K562 (cell line): ENCODE measurements around the gene LAMP1. TPM values are rescaled to one million over a fixed set of nuclear protein-coding genes. Genes with fewer than 3 reads are reported as not detected.

Experiments used
- ARID2 ChIP-seq: fragments of 450-650 bp; IDR thresholded peaks from 2 replicates; pipeline ENCODE4 v1.6.1; 2017; ENCODE audit warnings: antibody characterized with exemption, mild to moderate bottlenecking
- ATF3 ChIP-seq, 2 experiments: fragments of 450-650 bp in 1 of 2; sonication (generic) in 1 of 2; formaldehyde crosslinking in 1 of 2; IDR thresholded peaks in 1 of 2; conservative IDR thresholded peaks in 1 of 2; 2 replicates each; pipeline versions ENCODE4 v1.6.1 to v1.8.1; 2016 to 2023; ENCODE audit warnings: mild to moderate bottlenecking in 2 of 2, moderate library complexity in 2 of 2, inconsistent platforms in 1 of 2, missing genetic modification reagents in 1 of 2
- ATF4 ChIP-seq: fragments of 450-650 bp; formaldehyde crosslinking; IDR thresholded peaks from 2 replicates; pipeline ENCODE4 v1.4.0; 2022; ENCODE audit warnings: mild to moderate bottlenecking, moderate library complexity
- CHD4 ChIP-seq: fragments of 200-600 bp; sonication (generic); IDR thresholded peaks from 3 replicates; pipeline ENCODE4 v1.6.1; 2012; ENCODE audit warnings: low read depth, mild to moderate bottlenecking, mixed read lengths, low read length, inconsistent platforms; ENCODE audit not compliant: insufficient read depth, insufficient replicate concordance, poor library complexity, severe bottlenecking
- DACH1 ChIP-seq: fragments of 450-650 bp; IDR thresholded peaks from 2 replicates; pipeline ENCODE4 v1.6.1; 2018; ENCODE audit not compliant: partially characterized antibody
- HMGXB4 ChIP-seq: sonication (generic); formaldehyde crosslinking; IDR thresholded peaks from 2 replicates; pipeline ENCODE4 v1.8.1; 2023; ENCODE audit warnings: mild to moderate bottlenecking, missing genetic modification reagents
- ILK ChIP-seq: fragments of 450-650 bp; IDR thresholded peaks from 2 replicates; pipeline ENCODE4 v1.6.1; 2016; ENCODE audit warnings: missing genetic modification characterization, low read depth, mild to moderate bottlenecking, missing compliant biosample characterization, moderate library complexity, borderline replicate concordance
- MAFF ChIP-seq: IDR thresholded peaks from 2 replicates; pipeline ENCODE4 v1.6.1; 2012; ENCODE audit warnings: low read length, improper control_type of control experiment
- NCOA2 ChIP-seq, 2 experiments: fragments of 450-650 bp; IDR thresholded peaks; 2 replicates each; pipeline ENCODE4 v1.6.1; 2018; ENCODE audit warnings: mild to moderate bottlenecking in 2 of 2, moderate library complexity in 1 of 2; ENCODE audit not compliant: partially characterized antibody in 2 of 2
- NFXL1 ChIP-seq: fragments of 450-650 bp; formaldehyde crosslinking; IDR thresholded peaks from 2 replicates; pipeline ENCODE4 v1.4.0; 2021; ENCODE audit warnings: mild to moderate bottlenecking
- SAFB ChIP-seq: fragments of 200-400 bp; formaldehyde crosslinking; IDR thresholded peaks from 2 replicates; pipeline ENCODE4 v1.6.1; 2017; ENCODE audit warnings: low read depth, low read length, borderline replicate concordance
- SLC30A9 ChIP-seq: fragments of 250-450 bp; sonication (Bioruptor Pico); IDR thresholded peaks from 2 replicates; pipeline ENCODE4 v1.8.0; 2022; ENCODE audit warnings: mild to moderate bottlenecking, moderate library complexity
- SRSF9 ChIP-seq: fragments of 200-400 bp; formaldehyde crosslinking; IDR thresholded peaks from 2 replicates; pipeline ENCODE4 v1.6.1; 2017; ENCODE audit warnings: low read depth, low read length, borderline replicate concordance
- TAF1 ChIP-seq: IDR thresholded peaks from 2 replicates; pipeline ENCODE4 v1.6.1; 2011; ENCODE audit warnings: mild to moderate bottlenecking, low read length, moderate library complexity; ENCODE audit not compliant: insufficient read depth, control insufficient read depth, severe bottlenecking; ENCODE audit errors: extremely low read depth
- TCF3 ChIP-seq: sonication (generic); formaldehyde crosslinking; IDR thresholded peaks from 2 replicates; pipeline ENCODE4 v1.4.0; 2020; ENCODE audit warnings: mild to moderate bottlenecking, missing genetic modification reagents
- TSC22D4 ChIP-seq: fragments of 450-650 bp; IDR thresholded peaks from 2 replicates; pipeline ENCODE4 v1.6.1; 2016; ENCODE audit warnings: missing genetic modification characterization, missing biosample characterization, control low read depth
- ZBTB1 ChIP-seq: sonication (generic); formaldehyde crosslinking; IDR thresholded peaks from 2 replicates; pipeline ENCODE4 v1.8.1; 2023; ENCODE audit warnings: missing genetic modification reagents, low read depth, mild to moderate bottlenecking, borderline replicate concordance
- ZNF77 ChIP-seq: fragments of 250-450 bp; sonication (Bioruptor Pico); IDR thresholded peaks from 2 replicates; pipeline ENCODE4 v1.5.0; 2020
- polyA plus RNA-seq, 8 experiments: library from polyadenylated mRNA; depleted of rRNA in 4 of 8; stranded (reverse) in 5 of 8; unstranded in 3 of 8; fragments of >200 nt; fragmentation: Nextera tagmentation in 2 of 8; fragmentation: Illumina TruSeq in 1 of 8; extraction: Ambion mirVana in 2 of 8; extraction: Trizol in 1 of 8; gene quantifications; 2 replicates each; pipeline versions ENCODE4 v1.2.1 to v1.2.3, GENCODE V29; 2011 to 2014; ENCODE audit warnings: inconsistent platforms in 1 of 8, missing spikeins in 1 of 8
- total RNA-seq, 7 experiments: library from RNA; depleted of rRNA in 6 of 7; stranded (reverse); fragments of >200 nt in 6 of 7; fragmentation: Illumina TruSeq in 2 of 7; extraction: Trizol in 2 of 7; gene quantifications; 2 replicates each; pipeline versions ENCODE4 v1.2.1 to v1.2.3, GENCODE V29; 2011 to 2021; ENCODE audit warnings: low replicate concordance in 1 of 7
- TF ChIP-seq, protein P1 (sequence below), 2 experiments: fragments of 450-650 bp; IDR thresholded peaks; 2 replicates each; pipeline ENCODE4 v1.6.1; 2016
- TF ChIP-seq, protein P2 (sequence below): fragments of 450-650 bp; IDR thresholded peaks from 2 replicates; pipeline ENCODE4 v1.6.1; 2016; ENCODE audit warnings: missing biosample characterization, missing genetic modification characterization

The LAMP1 gene
- total and polyA plus RNA-seq, 9 of the 15 experiments (the other 6 are each of a cell fraction or from before 2014, with no cell fraction given): 2.2 to 70.1 (median 30.5) TPM

- TF ChIP-seq ATF4 (CRISPR knock-in tag) (no peak), NCOA2 (IDR thresholded peaks at IDR 0.05; ENCODE audit: partially characterized antibody in 2 of 2) (no peak), TAF1 (peak; percentile 25), ZNF77 (CRISPR knock-in tag) (no peak), NFXL1 (CRISPR knock-in tag) (no peak), ZBTB1 (peak; percentile 78), SRSF9 (no peak), CHD4 (no peak), ATF3 (IDR thresholded peaks at IDR 0.05) (peak; percentile 60), ATF3 (CRISPR knock-in tag; conservative IDR thresholded peaks at IDR 0.05) (peak; percentile 76; the same call in 1 of the 2 replicates), TCF3 (CRISPR knock-in tag) (no peak; the same call in 1 of the 2 replicates), ARID2 (no peak), SAFB (no peak), ILK (tag) (no peak), MAFF (peak; percentile 45; the same call in 1 of the 2 replicates), DACH1 (peak; percentile 31), TSC22D4 (tag) (no peak), HMGXB4 (CRISPR knock-in tag) (peak; percentile 95), SLC30A9 (CRISPR knock-in tag) (no peak)
- TF ChIP-seq, protein P1, sequence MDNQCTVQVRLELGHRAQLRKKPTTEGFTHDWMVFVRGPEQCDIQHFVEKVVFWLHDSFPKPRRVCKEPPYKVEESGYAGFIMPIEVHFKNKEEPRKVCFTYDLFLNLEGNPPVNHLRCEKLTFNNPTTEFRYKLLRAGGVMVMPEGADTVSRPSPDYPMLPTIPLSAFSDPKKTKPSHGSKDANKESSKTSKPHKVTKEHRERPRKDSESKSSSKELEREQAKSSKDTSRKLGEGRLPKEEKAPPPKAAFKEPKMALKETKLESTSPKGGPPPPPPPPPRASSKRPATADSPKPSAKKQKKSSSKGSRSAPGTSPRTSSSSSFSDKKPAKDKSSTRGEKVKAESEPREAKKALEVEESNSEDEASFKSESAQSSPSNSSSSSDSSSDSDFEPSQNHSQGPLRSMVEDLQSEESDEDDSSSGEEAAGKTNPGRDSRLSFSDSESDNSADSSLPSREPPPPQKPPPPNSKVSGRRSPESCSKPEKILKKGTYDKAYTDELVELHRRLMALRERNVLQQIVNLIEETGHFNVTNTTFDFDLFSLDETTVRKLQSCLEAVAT (IDR thresholded peaks at IDR 0.05): peak in 1 of 2 experiments; percentile 45; a peak in 1 of 4 replicates
- TF ChIP-seq, protein P2, sequence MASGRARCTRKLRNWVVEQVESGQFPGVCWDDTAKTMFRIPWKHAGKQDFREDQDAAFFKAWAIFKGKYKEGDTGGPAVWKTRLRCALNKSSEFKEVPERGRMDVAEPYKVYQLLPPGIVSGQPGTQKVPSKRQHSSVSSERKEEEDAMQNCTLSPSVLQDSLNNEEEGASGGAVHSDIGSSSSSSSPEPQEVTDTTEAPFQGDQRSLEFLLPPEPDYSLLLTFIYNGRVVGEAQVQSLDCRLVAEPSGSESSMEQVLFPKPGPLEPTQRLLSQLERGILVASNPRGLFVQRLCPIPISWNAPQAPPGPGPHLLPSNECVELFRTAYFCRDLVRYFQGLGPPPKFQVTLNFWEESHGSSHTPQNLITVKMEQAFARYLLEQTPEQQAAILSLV (tag): no peak
Observed at GRCh38 chr13:113296823-113297369, at the start of gene LAMP1 (continued).
